Trophoblast cell (in vitro differentiated cells and primary cell): Measurements from ENCODE around the gene SH2D4B.
A peak's percentile ranks its signal among the peaks of the same experiment; 100 is the strongest.

ENCODE experiments used
- DNase-seq, 2 donors: peaks; one replicate each; pipeline ENCODE4 v3.0.0-alpha.2; 2016
- H2AFZ ChIP-seq: 2 replicates; pipeline ENCODE4 v1.6.1; 2013; ENCODE audit warnings: low read length, moderate library complexity, mild to moderate bottlenecking; ENCODE audit not compliant: insufficient read depth, poor library complexity
- H2AK5ac ChIP-seq: 2 replicates; pipeline ENCODE4 v1.6.1; 2013; ENCODE audit warnings: mild to moderate bottlenecking, low read length
- H2BK120ac ChIP-seq: 2 replicates; pipeline ENCODE4 v1.6.1; 2013; ENCODE audit warnings: low read length, mild to moderate bottlenecking, moderate library complexity; ENCODE audit not compliant: insufficient read depth, poor library complexity
- H2BK12ac ChIP-seq: 2 replicates; pipeline ENCODE4 v1.6.1; 2013; ENCODE audit warnings: mild to moderate bottlenecking, low read length, moderate library complexity
- H2BK5ac ChIP-seq: 2 replicates; pipeline ENCODE4 v1.6.1; 2013; ENCODE audit warnings: low read length, low read depth, moderate library complexity, mild to moderate bottlenecking; ENCODE audit not compliant: poor library complexity
- H3K14ac ChIP-seq: 2 replicates; pipeline ENCODE4 v1.6.1; 2013; ENCODE audit warnings: mild to moderate bottlenecking, low read length
- H3K18ac ChIP-seq: 2 replicates; pipeline ENCODE4 v1.6.1; 2013; ENCODE audit warnings: mild to moderate bottlenecking, low read length
- H3K23ac ChIP-seq: 2 replicates; pipeline ENCODE4 v1.6.1; 2013; ENCODE audit warnings: low read length
- H3K27ac ChIP-seq: 2 replicates; pipeline ENCODE4 v1.5.1; 2013; ENCODE audit warnings: low read depth, mild to moderate bottlenecking, inconsistent platforms, low read length, moderate library complexity
- H3K27me3 ChIP-seq: 2 replicates; pipeline ENCODE4 v1.6.1; 2013; ENCODE audit warnings: inconsistent platforms, mild to moderate bottlenecking, low read length, moderate library complexity; ENCODE audit not compliant: insufficient read depth
- H3K36me3 ChIP-seq, 2 experiments: 1 replicate in 1 of 2; 2 replicates in 1 of 2; pipeline ENCODE4 v1.6.1; 2013; ENCODE audit warnings: low read length in 2 of 2, mild to moderate bottlenecking in 2 of 2, moderate library complexity in 1 of 2; ENCODE audit not compliant: insufficient read depth in 2 of 2, control insufficient read depth in 1 of 2
- H3K4ac ChIP-seq: 2 replicates; pipeline ENCODE4 v1.6.1; 2013; ENCODE audit warnings: low read depth, mild to moderate bottlenecking, low read length, moderate library complexity
- H3K4me1 ChIP-seq, 2 experiments: 1 replicate in 1 of 2; 2 replicates in 1 of 2; pipeline ENCODE4 v1.6.1; 2013; ENCODE audit warnings: low read length in 2 of 2, mild to moderate bottlenecking in 2 of 2, moderate library complexity in 1 of 2; ENCODE audit not compliant: insufficient read depth in 2 of 2, control insufficient read depth in 1 of 2
- H3K4me2 ChIP-seq: 2 replicates; pipeline ENCODE4 v1.6.1; 2013; ENCODE audit warnings: inconsistent platforms, mild to moderate bottlenecking, low read length, moderate library complexity
- H3K4me3 ChIP-seq: 2 replicates; pipeline ENCODE4 v1.5.1; 2013; ENCODE audit warnings: mild to moderate bottlenecking, low read depth, low read length, inconsistent platforms
- H3K79me1 ChIP-seq: one replicate; pipeline ENCODE4 v1.6.1; 2013; ENCODE audit warnings: low read length
- H3K79me2 ChIP-seq: 2 replicates; pipeline ENCODE4 v1.6.1; 2013; ENCODE audit warnings: low read length, mild to moderate bottlenecking; ENCODE audit not compliant: control insufficient read depth, insufficient read depth, poor library complexity
- H3K9ac ChIP-seq: 2 replicates; pipeline ENCODE4 v1.6.1; 2013; ENCODE audit warnings: mild to moderate bottlenecking, low read length
- H3K9me3 ChIP-seq: 2 replicates; pipeline ENCODE4 v1.6.1; 2013; ENCODE audit warnings: low read depth, mild to moderate bottlenecking, control low read depth, inconsistent platforms, low read length; ENCODE audit not compliant: insufficient read depth
- H4K12ac ChIP-seq: 2 replicates; pipeline ENCODE4 v1.6.1; 2013; ENCODE audit warnings: low read depth, mild to moderate bottlenecking, low read length, moderate library complexity
- H4K8ac ChIP-seq: 2 replicates; pipeline ENCODE4 v1.6.1; 2013; ENCODE audit warnings: low read depth, mild to moderate bottlenecking, low read length, moderate library complexity
- H4K91ac ChIP-seq: one replicate; pipeline ENCODE4 v1.6.1; 2013; ENCODE audit warnings: low read depth, mild to moderate bottlenecking, low read length, moderate library complexity
- WGBS: extraction: QIAGEN DNeasy Blood & Tissue Kit; methylation state at CpG from one replicate; pipeline ENCODE4 v1.1.7; 2013; ENCODE audit warnings: missing lambda C conversion rate; ENCODE audit not compliant: insufficient read length, insufficient coverage; ENCODE audit errors: extremely low coverage; 5-methylcytosine and 5-hydroxymethylcytosine counted together

Gene SH2D4B

GRCh38 chr10:80504158-80504811 lies 33.4 kb upstream of the SH2D4B start:
- Histone ChIP-seq H3K23ac (no peak overlapping the region), H3K79me2 (peaks cover 38% of the 10 kb centered on the region)
- WGBS, result no CpG with 5 or more reads among the region's 7 CpGs

GRCh38 chr10:80504897-80505465 lies 32.7 kb upstream of the SH2D4B start:
- Histone ChIP-seq H3K14ac (peak overlapping the region; percentile 47), H3K27me3 (no peaks in the 10 kb centered on the region), H3K4me3 (no peak overlapping the region), H4K91ac (peak overlapping the region; percentile 93), H3K4me2 (no peak overlapping the region), H4K8ac (peak overlapping the region; percentile 87), H3K4ac (peak overlapping the region; percentile 31), H3K27ac (peak overlapping the region; percentile 99), H3K36me3 (peaks cover 13 to 15% of the 10 kb centered on the region in 2 experiments), H3K9ac (peak overlapping the region; percentile 0), H3K79me1 (peaks cover 62% of the 10 kb centered on the region), H4K12ac (peak overlapping the region; percentile 3), H3K4me1 (peaks cover 77 to 79% of the 10 kb centered on the region in 2 experiments), H3K9me3 (peaks cover 1% of the 10 kb centered on the region), H2BK120ac (peak overlapping the region; percentile 98), H3K18ac (peak overlapping the region; percentile 32), H2AFZ (peak overlapping the region; percentile 59), H3K23ac (no peak overlapping the region), H2AK5ac (peak overlapping the region; percentile 97), H3K79me2 (peaks cover 33% of the 10 kb centered on the region), H2BK12ac (peak overlapping the region; percentile 72), H2BK5ac (peak overlapping the region; percentile 99)
- no CpG with 5 or more reads among the region's 5 CpGs for WGBS
- DNase-seq, result peak; percentile 96 to 97

More at GRCh38 chr10:80504158-80504811, 33.4 kb upstream of the SH2D4B start:
- Histone ChIP-seq H3K4me1 (peaks cover 78 to 80% of the 10 kb centered on the region in 2 experiments), H2BK120ac (peak overlapping the region; percentile 98), H4K12ac (no peak overlapping the region), H3K18ac (peak overlapping the region; percentile 52), H3K4me3 (no peak overlapping the region), H3K14ac (peak overlapping the region; percentile 47), H2BK5ac (peak overlapping the region; percentile 99), H3K4ac (no peak overlapping the region), H3K9me3 (peaks cover 1% of the 10 kb centered on the region), H4K8ac (peak overlapping the region; percentile 87), H3K27ac (peak overlapping the region; percentile 99), H2BK12ac (peak overlapping the region; percentile 72), H3K9ac (no peak overlapping the region), H2AFZ (no peak overlapping the region), H3K4me2 (no peak overlapping the region), H3K27me3 (no peaks in the 10 kb centered on the region), H2AK5ac (peak overlapping the region; percentile 97), H4K91ac (peak overlapping the region; percentile 93), H3K36me3 (peaks cover 11 to 13% of the 10 kb centered on the region in 2 experiments), H3K79me1 (peaks cover 64% of the 10 kb centered on the region)
- DNase-seq, result peak; percentile 94 to 95

- H3K23ac ChIP-seq, result no peak overlapping the region
- no CpG with 5 or more reads among the region's 6 CpGs for WGBS
- no peak overlapping the region for H2AK5ac ChIP-seq
- no peak overlapping the region for H3K9ac ChIP-seq
- H3K4me1 ChIP-seq, result peaks cover 71 to 76% of the 10 kb centered on the region in 2 experiments
- peak overlapping the region; percentile 99 for H3K27ac ChIP-seq
- peaks cover 1% of the 10 kb centered on the region for H3K9me3 ChIP-seq
- peak overlapping the region; percentile 47 for H3K14ac ChIP-seq
- no peak overlapping the region for H2AFZ ChIP-seq
- no peak overlapping the region for H4K12ac ChIP-seq
- H3K36me3 ChIP-seq, result peaks cover 13 to 17% of the 10 kb centered on the region in 2 experiments
- H3K79me1 ChIP-seq, result peaks cover 60% of the 10 kb centered on the region
- H3K4me2 ChIP-seq, result no peak overlapping the region
- peak overlapping the region; percentile 32 for H3K18ac ChIP-seq
- H3K27me3 ChIP-seq, result no peaks in the 10 kb centered on the region
- peak; percentile 84 to 95 for DNase-seq
- H2BK5ac ChIP-seq, result peak overlapping the region; percentile 99
- H3K4ac ChIP-seq, result no peak overlapping the region
- peak overlapping the region; percentile 96 for H4K91ac ChIP-seq
- H2BK120ac ChIP-seq, result peak overlapping the region; percentile 99
- H3K4me3 ChIP-seq, result no peak overlapping the region
- H2BK12ac ChIP-seq, result no peak overlapping the region
- H3K79me2 ChIP-seq, result peaks cover 32% of the 10 kb centered on the region
- H4K8ac ChIP-seq, result peak overlapping the region; percentile 87
Observed at GRCh38 chr10:80506189-80506575, 31.5 kb upstream of the SH2D4B start.

- Histone ChIP-seq H4K12ac (peak overlapping the region; percentile 79), H3K36me3 (peaks cover 19 to 23% of the 10 kb centered on the region in 2 experiments), H4K91ac (peak overlapping the region; percentile 96), H3K4me3 (no peak overlapping the region), H3K9me3 (peaks cover 1% of the 10 kb centered on the region), H2AFZ (peak overlapping the region; percentile 5), H2BK5ac (peak overlapping the region; percentile 94), H3K27me3 (no peaks in the 10 kb centered on the region), H4K8ac (peak overlapping the region; percentile 91), H3K27ac (peak overlapping the region; percentile 93), H3K79me2 (peaks cover 30% of the 10 kb centered on the region), H3K4me1 (peaks cover 66 to 68% of the 10 kb centered on the region in 2 experiments), H3K4me2 (peak overlapping the region; percentile 9), H2AK5ac (peak overlapping the region; percentile 100), H2BK12ac (peak overlapping the region; percentile 93), H3K79me1 (peaks cover 57% of the 10 kb centered on the region), H3K18ac (peak overlapping the region; percentile 69), H3K14ac (peak overlapping the region; percentile 99), H3K4ac (peak overlapping the region; percentile 96), H3K9ac (peak overlapping the region; percentile 1), H3K23ac (no peak overlapping the region), H2BK120ac (peak overlapping the region; percentile 99)
- WGBS, result no CpG with 5 or more reads among the region's 13 CpGs
- no peak for DNase-seq
Observed at GRCh38 chr10:80506836-80507487, 30.7 kb upstream of the SH2D4B start.
